Neuronal stem cell (in vitro differentiated cells): ENCODE results near the gene FYB2.

Experiments
- DNase-seq: peaks from one replicate; pipeline ENCODE4 v3.0.0-alpha.2; 2013; ENCODE audit warnings: low spot score
- H2AFZ ChIP-seq: one replicate; pipeline ENCODE4 v1.6.1; 2013; ENCODE audit warnings: mild to moderate bottlenecking, low read length, inconsistent platforms
- H2AK5ac ChIP-seq: 2 replicates; pipeline ENCODE4 v1.6.1; 2013; ENCODE audit warnings: low read depth, mild to moderate bottlenecking, inconsistent platforms, low read length, moderate library complexity, mixed read lengths
- H2BK120ac ChIP-seq: 2 replicates; pipeline ENCODE4 v1.6.1; 2013; ENCODE audit warnings: low read depth, mild to moderate bottlenecking, inconsistent platforms, low read length, moderate library complexity, mixed read lengths
- H2BK12ac ChIP-seq: one replicate; pipeline ENCODE4 v1.6.1; 2013; ENCODE audit warnings: low read length, inconsistent platforms
- H2BK15ac ChIP-seq: 2 replicates; pipeline ENCODE4 v1.6.1; 2013; ENCODE audit warnings: mild to moderate bottlenecking, low read length, inconsistent platforms, mixed read lengths
- H2BK5ac ChIP-seq: one replicate; pipeline ENCODE4 v1.6.1; 2013; ENCODE audit warnings: inconsistent platforms, mild to moderate bottlenecking, low read length, moderate library complexity
- H3K14ac ChIP-seq: one replicate; pipeline ENCODE4 v1.6.1; 2013; ENCODE audit warnings: low read length, inconsistent platforms
- H3K18ac ChIP-seq: 2 replicates; pipeline ENCODE4 v1.6.1; 2013; ENCODE audit warnings: low read length, inconsistent platforms
- H3K23ac ChIP-seq: 2 replicates; pipeline ENCODE4 v1.6.1; 2013; ENCODE audit warnings: low read depth, mild to moderate bottlenecking, mixed read lengths, low read length, inconsistent platforms; ENCODE audit not compliant: poor library complexity
- H3K27ac ChIP-seq: replicated peaks from 3 replicates; pipeline ENCODE4 v1.5.1; 2013; ENCODE audit warnings: low read length, inconsistent platforms
- H3K27me3 ChIP-seq, 3 experiments: 2 replicates each; pipeline ENCODE4 v1.6.1; 2013; ENCODE audit warnings: low read length in 3 of 3, mild to moderate bottlenecking in 2 of 3, inconsistent platforms in 1 of 3, low read depth in 1 of 3, mixed read lengths in 1 of 3, moderate library complexity in 1 of 3; ENCODE audit not compliant: control insufficient read depth in 3 of 3, insufficient read depth in 3 of 3
- H3K36me3 ChIP-seq, 2 donors: replicated peaks in 1 of 2; 2 replicates each; pipeline ENCODE4 v1.6.1; 2013; ENCODE audit warnings: low read length in 2 of 2; ENCODE audit not compliant: control insufficient read depth in 2 of 2, insufficient read depth in 2 of 2
- H3K4ac ChIP-seq: 2 replicates; pipeline ENCODE4 v1.6.1; 2013; ENCODE audit warnings: inconsistent platforms, mild to moderate bottlenecking, low read length, moderate library complexity
- H3K4me1 ChIP-seq, 2 donors: 1 replicate in 1 of 2; 2 replicates in 1 of 2; pipeline ENCODE4 v1.6.1; 2013; ENCODE audit warnings: low read length in 2 of 2, low read depth in 1 of 2; ENCODE audit not compliant: control insufficient read depth in 2 of 2, insufficient read depth in 1 of 2
- H3K4me2 ChIP-seq: one replicate; pipeline ENCODE4 v1.6.1; 2013; ENCODE audit warnings: mild to moderate bottlenecking, low read length, inconsistent platforms; ENCODE audit not compliant: insufficient read depth, poor library complexity, severe bottlenecking
- H3K4me3 ChIP-seq, 2 donors: 2 replicates each; pipeline ENCODE4 v1.5.1; 2013; ENCODE audit warnings: low read length in 2 of 2, mild to moderate bottlenecking in 2 of 2, inconsistent platforms in 1 of 2, moderate library complexity in 1 of 2
- H3K79me1 ChIP-seq: one replicate; pipeline ENCODE4 v1.6.1; 2013; ENCODE audit warnings: low read depth, mild to moderate bottlenecking, inconsistent platforms, low read length, moderate library complexity
- H3K9ac ChIP-seq: one replicate; pipeline ENCODE4 v1.6.1; 2013; ENCODE audit warnings: mild to moderate bottlenecking, low read depth, low read length, inconsistent platforms; ENCODE audit not compliant: poor library complexity
- H3K9me3 ChIP-seq, 2 donors: replicated peaks in 1 of 2; 2 replicates each; pipeline versions ENCODE3 to v1.6.1; 2013; ENCODE audit warnings: low read length in 2 of 2, mild to moderate bottlenecking in 2 of 2, inconsistent platforms in 1 of 2, low read depth in 1 of 2, mixed read lengths in 1 of 2, moderate library complexity in 1 of 2; ENCODE audit not compliant: control insufficient read depth in 2 of 2, insufficient read depth in 1 of 2
- H4K8ac ChIP-seq: one replicate; pipeline ENCODE4 v1.6.1; 2013; ENCODE audit warnings: low read depth, mild to moderate bottlenecking, inconsistent platforms, low read length, moderate library complexity
- H4K91ac ChIP-seq: one replicate; pipeline ENCODE4 v1.6.1; 2013; ENCODE audit warnings: low read length, low read depth, mild to moderate bottlenecking, inconsistent platforms; ENCODE audit not compliant: poor library complexity
- WGBS, 2 donors: extraction: QIAGEN DNeasy Blood & Tissue Kit; methylation state at CpG; one replicate each; pipeline ENCODE4 v1.1.7; 2013; ENCODE audit warnings: missing lambda C conversion rate in 2 of 2, mixed read lengths in 1 of 2; ENCODE audit not compliant: insufficient read length in 2 of 2, insufficient replicate concordance in 1 of 2; ENCODE audit errors: extremely low coverage in 2 of 2; 5-methylcytosine and 5-hydroxymethylcytosine counted together

FYB2 gene

GRCh38 chr1:56864430-56864829 lies 45.2 kb upstream of the FYB2 start:
- Histone ChIP-seq H3K4me1 (no peaks in the 10 kb centered on the region), H3K14ac (no peak overlapping the region), H4K8ac (no peak overlapping the region), H2BK12ac (no peak overlapping the region), H2AK5ac (no peak overlapping the region), H3K79me1 (no peaks in the 10 kb centered on the region), H3K36me3 (no peaks in the 10 kb centered on the region), H2BK5ac (no peak overlapping the region), H3K9me3 (no peaks in the 10 kb centered on the region), H3K9ac (no peak overlapping the region), H3K4ac (no peak overlapping the region), H3K18ac (no peak overlapping the region), H2BK15ac (no peak overlapping the region), H3K27me3 (peaks cover 0 to 4% (median 0%) of the 10 kb centered on the region in 3 experiments), H3K4me2 (no peak overlapping the region), H4K91ac (no peak overlapping the region), H2AFZ (no peak overlapping the region), H3K23ac (no peak overlapping the region), H3K27ac (no peak overlapping the region), H3K4me3 (no peak overlapping the region), H2BK120ac (no peak overlapping the region)
- no peak for DNase-seq
- no CpG with 5 or more reads among the region's 2 CpGs for WGBS, 2 donors

GRCh38 chr1:56863265-56863992 lies 44.2 kb upstream of the FYB2 start:
- Histone ChIP-seq H3K27me3 (peaks cover 0 to 4% (median 0%) of the 10 kb centered on the region in 3 experiments), H3K14ac (no peak overlapping the region)
- no CpG with 5 or more reads among the region's 3 CpGs for WGBS, 2 donors

GRCh38 chr1:56859287-56859686 lies 40.1 kb upstream of the FYB2 start:
- H3K14ac ChIP-seq, result no peak overlapping the region
- H3K4me1 ChIP-seq, result no peaks in the 10 kb centered on the region
- H4K8ac ChIP-seq, result no peak overlapping the region
- H3K4me3 ChIP-seq, result no peak overlapping the region
- no peak overlapping the region for H4K91ac ChIP-seq
- no peak overlapping the region for H2BK120ac ChIP-seq
- no peak overlapping the region for H2AK5ac ChIP-seq
- H2BK5ac ChIP-seq, result no peak overlapping the region
- no peak overlapping the region for H3K23ac ChIP-seq
- H3K18ac ChIP-seq, result no peak overlapping the region
- no peak overlapping the region for H2BK15ac ChIP-seq
- H3K4me2 ChIP-seq, result no peak overlapping the region
- no peaks in the 10 kb centered on the region for H3K79me1 ChIP-seq
- no peak overlapping the region for H2BK12ac ChIP-seq
- no peak for DNase-seq
- H3K36me3 ChIP-seq, result no peaks in the 10 kb centered on the region
- H3K27me3 ChIP-seq, result peaks cover 0 to 11% (median 0%) of the 10 kb centered on the region in 3 experiments
- no peaks in the 10 kb centered on the region for H3K9me3 ChIP-seq
- no peak overlapping the region for H3K9ac ChIP-seq
- no peak overlapping the region for H2AFZ ChIP-seq
- no peak overlapping the region for H3K27ac ChIP-seq
- H3K4ac ChIP-seq, result no peak overlapping the region

More at GRCh38 chr1:56863265-56863992, 44.2 kb upstream of the FYB2 start:
- H3K9me3 ChIP-seq, result no peaks in the 10 kb centered on the region
- H2BK12ac ChIP-seq, result no peak overlapping the region
- H3K4me3 ChIP-seq, result no peak overlapping the region
- no peak overlapping the region for H2BK5ac ChIP-seq
- no peak overlapping the region for H3K27ac ChIP-seq
- H2BK15ac ChIP-seq, result no peak overlapping the region
- H2AK5ac ChIP-seq, result no peak overlapping the region
- H3K18ac ChIP-seq, result no peak overlapping the region
- no peak overlapping the region for H3K4ac ChIP-seq
- no peak overlapping the region for H3K9ac ChIP-seq
- no peaks in the 10 kb centered on the region for H3K4me1 ChIP-seq
- H3K36me3 ChIP-seq, result no peaks in the 10 kb centered on the region
- H4K8ac ChIP-seq, result no peak overlapping the region
- H2AFZ ChIP-seq, result no peak overlapping the region
- no peak overlapping the region for H3K4me2 ChIP-seq
- H2BK120ac ChIP-seq, result no peak overlapping the region
- no peak overlapping the region for H4K91ac ChIP-seq
- no peak for DNase-seq
- H3K79me1 ChIP-seq, result no peaks in the 10 kb centered on the region
- no peak overlapping the region for H3K23ac ChIP-seq

- H2AFZ ChIP-seq, result no peak overlapping the region
- H3K27me3 ChIP-seq, result peaks cover 0 to 13% (median 0%) of the 10 kb centered on the region in 3 experiments
- H3K4ac ChIP-seq, result no peak overlapping the region
- no peaks in the 10 kb centered on the region for H3K79me1 ChIP-seq
- no peak overlapping the region for H2BK120ac ChIP-seq
- no peak overlapping the region for H3K4me3 ChIP-seq
- H3K4me1 ChIP-seq, result no peaks in the 10 kb centered on the region
- H3K23ac ChIP-seq, result no peak overlapping the region
- no peak overlapping the region for H4K8ac ChIP-seq
- no peak overlapping the region for H3K18ac ChIP-seq
- H2BK12ac ChIP-seq, result no peak overlapping the region
- DNase-seq, result no peak
- no peak overlapping the region for H3K27ac ChIP-seq
- no peak overlapping the region for H2AK5ac ChIP-seq
- no peak overlapping the region for H4K91ac ChIP-seq
- no peaks in the 10 kb centered on the region for H3K36me3 ChIP-seq
- no peaks in the 10 kb centered on the region for H3K9me3 ChIP-seq
- H2BK15ac ChIP-seq, result no peak overlapping the region
- H3K9ac ChIP-seq, result no peak overlapping the region
- H2BK5ac ChIP-seq, result no peak overlapping the region
- no peak overlapping the region for H3K14ac ChIP-seq
- no peak overlapping the region for H3K4me2 ChIP-seq
Measured at GRCh38 chr1:56856186-56856585, 37.0 kb upstream of the FYB2 start.
